GM12878 (cell line): Measurements from ENCODE around the gene ID4. TPM values are rescaled to one million over a fixed set of nuclear protein-coding genes. Genes with fewer than 3 reads are reported as not detected.

Source experiments
- ATAC-seq: fragments of 200-7000 bp; cut with Tn5 transposase; 3 replicates; pipeline ENCODE4 v1.9.1; 2020; ENCODE audit warnings: mild to moderate bottlenecking, moderate library complexity
- BruUV-seq: library from RNA; stranded (reverse); fragments of 400-500 nt; replicated peaks from 2 replicates; lab custom pipeline; 2021; lab: Mats Ljungman, UMichigan
- CTCF ChIA-PET: fragments of 300-600 bp; sonication (Branson Sonifier 250); formaldehyde crosslinking; extraction: SDS; loops from one replicate; lab custom pipeline; 2021; ENCODE audit warnings: inconsistent platforms; lab: Yijun Ruan, JAX
- POLR2A ChIA-PET: fragments of 350-600 bp; formaldehyde crosslinking; extraction: SDS; loops from one replicate; lab custom pipeline; 2021; ENCODE audit warnings: inconsistent platforms; lab: Charles Lee
- RAD21 ChIA-PET: fragments of 300-600 bp; sonication (Branson Sonifier 250); formaldehyde crosslinking; loops from one replicate; lab custom pipeline; 2023; ENCODE audit warnings: antibody characterized with exemption; ENCODE audit not compliant: unreplicated experiment; lab: Charles Lee
- SMC1A ChIA-PET: fragments of 300-600 bp; sonication (Branson Sonifier 250); formaldehyde crosslinking; loops from one replicate; lab custom pipeline; 2023; ENCODE audit not compliant: unreplicated experiment, uncharacterized antibody; lab: Charles Lee
- DNase-seq: peaks from one replicate; pipeline ENCODE4 v3.0.0-alpha.2; 2011; ENCODE audit warnings: low read depth, low spot score
- FAIRE-seq: peaks from 3 replicates; lab custom pipeline; 2011; peaks lifted over from hg19 to GRCh38; lab: Jason Lieb, UNC
- H2AFZ ChIP-seq: 2 replicates; pipeline ENCODE4 v1.6.0; 2011; ENCODE audit warnings: low read depth, low read length, control low read depth; ENCODE audit not compliant: control insufficient read depth
- H3K27ac ChIP-seq: 2 replicates; pipeline ENCODE4 v1.5.1; 2011; ENCODE audit warnings: control low read depth; ENCODE audit not compliant: control insufficient read depth, insufficient read depth
- H3K27me3 ChIP-seq, 2 experiments: replicated peaks in 1 of 2; 2 replicates each; pipeline versions ENCODE4 v1.6.0 to v1.6.1; 2011; ENCODE audit warnings: low read length in 1 of 2; ENCODE audit not compliant: control insufficient read depth in 2 of 2, insufficient read depth in 2 of 2
- H3K36me3 ChIP-seq, 2 experiments: 2 replicates each; pipeline ENCODE4 v1.5.1; 2011; ENCODE audit warnings: low read length in 1 of 2; ENCODE audit not compliant: control insufficient read depth in 2 of 2, insufficient read depth in 2 of 2
- H3K4me1 ChIP-seq: 2 replicates; pipeline ENCODE4 v1.6.1; 2011; ENCODE audit warnings: mild to moderate bottlenecking, low read length, moderate library complexity, mixed read lengths; ENCODE audit not compliant: control insufficient read depth, insufficient read depth
- H3K4me2 ChIP-seq: 2 replicates; pipeline ENCODE4 v1.6.0; 2011; ENCODE audit warnings: control low read depth; ENCODE audit not compliant: control insufficient read depth, insufficient read depth
- H3K4me3 ChIP-seq: fragments of 200-600 bp; sonication (generic); 2 replicates; pipeline ENCODE4 v1.5.1; 2016
- H3K79me2 ChIP-seq: 2 replicates; pipeline ENCODE4 v1.6.0; 2011; ENCODE audit warnings: low read length; ENCODE audit not compliant: control insufficient read depth, insufficient read depth
- H3K9ac ChIP-seq: 2 replicates; pipeline ENCODE4 v1.8.0; 2011; ENCODE audit warnings: low read length, control low read depth, mixed read lengths; ENCODE audit not compliant: control insufficient read depth, insufficient read depth
- H3K9me3 ChIP-seq: replicated peaks from 3 replicates; pipeline ENCODE4 v1.5.1; 2011; ENCODE audit warnings: mild to moderate bottlenecking, low read length; ENCODE audit not compliant: control insufficient read depth, insufficient read depth
- H4K20me1 ChIP-seq: 2 replicates; pipeline ENCODE4 v1.6.0; 2011; ENCODE audit not compliant: control insufficient read depth, insufficient read depth
- CREB1 ChIP-seq: IDR thresholded peaks from 2 replicates; pipeline ENCODE4 v1.6.1; 2012; ENCODE audit warnings: low read depth, mild to moderate bottlenecking, inconsistent platforms
- E4F1 ChIP-seq: fragments of 450-650 bp; IDR thresholded peaks from 2 replicates; pipeline ENCODE4 v1.6.1; 2018; ENCODE audit warnings: borderline replicate concordance, mild to moderate bottlenecking; ENCODE audit not compliant: partially characterized antibody
- GABPA ChIP-seq: IDR thresholded peaks from 2 replicates; pipeline ENCODE4 v1.6.1; 2014; ENCODE audit warnings: antibody characterized with exemption, low read depth, mild to moderate bottlenecking, inconsistent platforms
- MEF2A ChIP-seq: IDR thresholded peaks from 2 replicates; pipeline ENCODE4 v1.6.1; 2011; ENCODE audit warnings: low read depth, mild to moderate bottlenecking, low read length, moderate library complexity; ENCODE audit not compliant: insufficient read depth
- MLLT1 ChIP-seq: fragments of 450-650 bp; IDR thresholded peaks from 2 replicates; pipeline ENCODE4 v1.6.1; 2016; ENCODE audit warnings: mild to moderate bottlenecking
- POLR2A ChIP-seq: IDR thresholded peaks from 2 replicates; pipeline ENCODE4 v1.6.1; 2011; ENCODE audit warnings: low read depth, mild to moderate bottlenecking, low read length
- ZNF217 ChIP-seq: fragments of 450-650 bp; IDR thresholded peaks from 2 replicates; pipeline ENCODE4 v1.6.1; 2017; ENCODE audit warnings: antibody characterized with exemption, mild to moderate bottlenecking
- WGBS: methylation state at CpG from one replicate; pipeline ENCODE4 v1.1.6; 2016; ENCODE audit warnings: low lambda C conversion rate; ENCODE audit not compliant: insufficient replicate concordance, insufficient coverage; ENCODE audit errors: missing lambda C conversion rate; 5-methylcytosine and 5-hydroxymethylcytosine counted together
- in situ Hi-C: fragments of 300-500 bp; cut with MboI; formaldehyde crosslinking; loops from 9 replicates; pipeline ENCODE4 v1.14.3; 2018; ENCODE audit warnings: mixed read lengths
- intact Hi-C: fragments of 100-400 bp; cut with micrococcal nuclease; formaldehyde crosslinking; loops from one replicate; pipeline ENCODE4 v1.14.2; 2022; ENCODE audit not compliant: unreplicated experiment
- polyA plus RNA-seq, 11 experiments: library from polyadenylated mRNA; depleted of rRNA in 4 of 11; unstranded in 6 of 11; stranded (reverse) in 5 of 11; fragments of >200 nt; fragmentation: Nextera tagmentation in 4 of 11; fragmentation: Illumina TruSeq in 1 of 11; extraction: Ambion mirVana in 4 of 11; extraction: Trizol in 1 of 11; gene quantifications; 1 replicate in 1 of 11; 2 replicates in 10 of 11; pipeline versions ENCODE4 v1.2.1 to v1.2.3, GENCODE V29; 2011 to 2016; ENCODE audit warnings: inconsistent platforms in 2 of 11, missing spikeins in 2 of 11, low read depth in 1 of 11
- total RNA-seq, 4 experiments: library from RNA; depleted of rRNA in 3 of 4; stranded (reverse); fragments of >200 nt in 3 of 4; fragmentation: Illumina TruSeq in 1 of 4; extraction: Trizol in 1 of 4; gene quantifications; 2 replicates each; pipeline versions ENCODE4 v1.2.1 to v1.2.3, GENCODE V29; 2013 to 2021

The ID4 gene
- total and polyA plus RNA-seq, 10 of the 15 experiments (the other 5 are each of a cell fraction or from before 2014, with no cell fraction given) = 0.09 TPM; not detected in 9

GRCh38 chr6:19831358-19831757 lies 5.8 kb upstream of the ID4 start:
- Histone ChIP-seq H4K20me1 (no peaks in the 10 kb centered on the region), H3K4me2 (no peak overlapping the region), H3K4me3 (no peak overlapping the region), H3K9me3 (no peaks in the 10 kb centered on the region), H3K36me3 (no peaks in the 10 kb centered on the region), H3K79me2 (no peaks in the 10 kb centered on the region), H3K9ac (no peak overlapping the region), H3K4me1 (no peaks in the 10 kb centered on the region), H3K27me3 (no peaks in the 10 kb centered on the region), H3K27ac (no peak overlapping the region), H2AFZ (no peak overlapping the region)
- TF ChIP-seq ZNF217 (no peak), MEF2A (no peak), GABPA (no peak), POLR2A (no peak), CREB1 (no peak), E4F1 (no peak), MLLT1 (no peak)
- in situ Hi-C loops = no loop called here
- RAD21 ChIA-PET = no interaction called here
- POLR2A ChIA-PET = no interaction called here
- BruUV-seq = no TSS peak
- ATAC-seq (no peak), FAIRE-seq (no peak), DNase-seq (no peak)
- intact Hi-C loops = no loop called here
- WGBS = 0% methylated on average over 1 of the region's 1 CpG
- SMC1A ChIA-PET = no interaction called here
- CTCF ChIA-PET = no interaction called here
